Stimulated activated CD8-positive, alpha-beta memory T cell treated with anti-CD3 and anti-CD28 coated beads, Interleukin-7, amount 100 ng/mL, for 48 hours (primary cell): Measurements from ENCODE around the gene AGXT.
"Not testable (repeated sequence)": the region's sequence is repeated elsewhere in the genome, so short reads cannot be mapped to it uniquely, and the experiment has no call there.

Experiments used
- DNase-seq, 2 donors: peaks; one replicate each; pipeline ENCODE4 v3.0.0-alpha.2; 2020; ENCODE audit warnings: low read depth in 1 of 2; ENCODE audit errors: extremely low read depth in 1 of 2

Gene AGXT

GRCh38 chr2:240839152-240840143 is 29.2 kb upstream of the AGXT start:
- no peak for DNase-seq

DNA sequence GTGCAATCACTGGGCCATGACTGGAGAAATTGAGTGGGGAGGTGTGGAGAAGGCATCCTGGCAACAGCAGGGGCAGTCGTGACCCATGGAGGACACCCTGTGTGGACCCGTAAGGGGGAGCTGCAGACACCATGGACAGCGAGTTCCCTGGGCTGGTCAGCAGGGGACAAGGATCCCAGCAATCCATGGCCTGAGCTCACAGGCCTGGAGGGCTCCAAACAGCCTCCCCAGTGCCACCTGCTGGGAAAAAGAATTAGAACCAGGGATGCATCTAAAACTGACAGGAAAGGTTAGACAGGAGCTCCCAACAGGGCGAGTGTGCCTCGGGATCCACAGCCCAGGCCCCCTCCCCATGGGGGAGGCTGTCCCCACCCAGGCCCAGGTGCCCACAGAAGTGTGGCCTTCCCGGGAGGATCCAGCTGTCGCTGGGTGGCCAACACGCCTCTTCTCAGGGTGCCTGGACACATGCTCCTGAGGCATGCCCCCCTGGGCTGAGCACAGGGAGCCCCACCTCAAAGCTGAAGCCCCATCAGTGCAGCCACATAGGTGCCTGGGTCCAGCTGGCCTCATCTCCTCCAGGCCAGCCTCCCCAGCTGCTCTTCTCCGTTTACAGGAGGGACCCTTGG is 28.1 kb upstream of the AGXT start:
- DNase-seq: no peak

DNA sequence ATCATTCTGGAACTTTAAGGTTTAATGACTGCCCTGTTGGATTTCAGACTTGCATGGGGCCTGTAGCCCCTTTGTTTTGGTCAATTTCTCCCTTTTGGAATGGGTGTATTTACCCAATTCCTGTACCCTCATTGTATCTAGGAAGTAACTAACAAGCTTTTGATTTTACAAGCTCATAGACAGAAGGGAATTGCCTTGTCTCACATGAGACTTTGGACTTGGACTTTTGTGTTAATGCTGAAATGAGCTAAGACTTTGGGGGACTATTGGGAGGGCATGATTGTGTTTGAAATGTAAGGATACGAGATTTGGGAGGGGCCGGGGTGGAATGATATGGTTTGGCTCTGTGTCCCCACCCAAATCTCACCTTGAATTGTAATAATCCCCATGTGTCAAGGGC is 22.3 kb upstream of the AGXT start:
- not testable (repeated sequence) for DNase-seq

DNA sequence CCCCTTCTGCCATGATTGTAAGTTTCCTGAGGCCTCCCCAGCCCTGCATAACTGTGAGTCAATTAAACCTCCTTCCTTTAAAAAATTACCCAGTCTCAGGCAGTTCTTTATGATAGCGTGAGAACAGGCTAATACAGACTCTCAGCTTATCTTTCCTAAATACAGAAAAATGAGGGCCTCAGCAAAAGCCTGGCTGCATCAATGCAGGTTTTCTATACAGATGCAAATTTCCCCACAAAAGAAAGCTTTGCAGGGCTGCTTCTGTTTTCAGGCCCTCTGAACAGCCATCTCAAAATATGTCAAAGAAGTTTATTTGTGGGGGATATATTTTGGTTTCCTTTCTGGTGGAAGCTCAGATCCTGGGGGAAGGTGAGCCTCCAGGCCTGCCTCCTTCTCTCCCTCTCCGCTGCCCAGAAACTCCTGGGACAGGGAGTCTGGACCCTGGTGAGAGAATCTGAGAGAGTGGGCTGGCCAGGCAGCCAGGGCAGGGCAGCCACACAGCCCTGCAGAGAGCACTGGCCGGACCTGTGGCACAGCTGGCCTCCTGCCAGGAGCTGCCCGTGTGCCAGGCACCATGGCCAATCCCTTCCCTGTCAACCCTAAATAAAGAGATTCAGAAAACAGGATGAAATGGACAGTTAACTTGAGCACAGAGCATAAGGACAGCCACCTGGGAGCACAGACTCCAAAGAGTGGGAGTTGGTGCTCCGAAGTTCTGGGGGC is 21.6 kb upstream of the AGXT start:
- no peak for DNase-seq

DNA sequence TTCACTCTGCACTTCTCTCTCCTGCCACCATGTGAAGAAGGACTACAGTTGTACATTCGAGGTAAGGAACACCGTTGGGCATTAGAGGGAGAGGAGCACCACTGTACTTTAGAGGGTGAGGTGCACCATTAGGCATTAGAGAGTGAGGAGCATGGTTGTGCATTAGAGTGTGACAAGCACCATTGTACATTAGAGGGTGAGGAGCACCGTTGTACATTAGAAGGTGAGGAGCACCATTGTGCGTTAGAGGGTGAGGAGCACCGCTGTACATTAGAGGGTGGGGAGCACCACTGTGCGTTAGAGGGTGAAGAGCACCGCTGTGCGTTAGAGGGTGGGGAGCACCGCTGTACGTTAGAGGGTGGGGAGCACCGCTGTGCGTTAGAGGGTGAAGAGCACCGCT is 20.8 kb upstream of the AGXT start:
- DNase-seq: no peak

- no peak for DNase-seq
Measured at GRCh38 chr2:240848900-240849680, 19.5 kb upstream of the AGXT start.

GRCh38 chr2:240850026-240850425 is 18.6 kb upstream of the AGXT start:
- DNase-seq: no peak

GRCh38 chr2:240850756-240851077 is 17.9 kb upstream of the AGXT start:
- no peak for DNase-seq

DNA sequence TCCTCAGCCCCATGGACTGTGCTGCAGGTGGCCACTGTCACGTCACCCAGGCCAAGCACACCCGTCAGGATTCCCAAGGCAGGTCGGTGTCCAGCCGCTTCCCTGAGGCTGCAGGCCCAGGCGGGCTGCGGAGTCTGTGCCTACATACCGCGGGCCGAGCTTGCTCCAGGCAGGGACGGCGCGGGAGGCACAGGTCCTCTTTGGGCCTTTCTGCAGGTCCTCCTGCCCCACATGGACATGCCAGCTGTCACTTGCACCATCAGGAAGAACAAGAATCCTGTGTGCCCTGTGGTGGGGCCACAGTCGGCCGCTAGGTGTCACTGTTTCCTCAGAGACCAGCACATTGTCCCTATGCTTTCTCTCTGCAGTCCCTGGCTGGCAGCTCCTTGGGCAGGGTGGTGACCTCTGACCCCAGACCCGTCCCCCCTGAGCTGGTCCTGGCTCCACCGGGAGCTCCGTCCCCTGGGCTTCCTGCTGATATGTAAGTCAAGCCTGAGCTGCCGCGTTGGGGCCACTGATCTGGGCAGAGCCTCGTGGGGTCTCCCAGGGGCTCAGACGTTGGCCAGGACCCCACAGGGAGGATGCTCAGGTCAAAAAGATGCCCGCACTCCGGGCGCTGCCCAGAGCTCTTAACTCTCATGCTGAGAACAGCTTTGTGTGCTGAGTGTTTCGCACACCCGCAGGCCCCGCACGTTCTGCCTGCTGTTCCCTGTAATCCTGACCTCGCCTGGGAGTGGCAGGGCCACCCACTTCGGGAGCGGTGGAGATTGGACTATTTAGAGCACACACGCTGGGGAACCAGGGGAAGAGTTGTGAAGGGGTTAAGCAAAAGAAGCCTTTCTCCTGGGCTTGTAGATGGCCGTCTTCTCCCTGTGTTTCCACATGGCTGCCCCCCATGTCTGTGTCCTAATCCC is 17.3 kb upstream of the AGXT start:
- peak; percentile 53 to 54 for DNase-seq

DNA sequence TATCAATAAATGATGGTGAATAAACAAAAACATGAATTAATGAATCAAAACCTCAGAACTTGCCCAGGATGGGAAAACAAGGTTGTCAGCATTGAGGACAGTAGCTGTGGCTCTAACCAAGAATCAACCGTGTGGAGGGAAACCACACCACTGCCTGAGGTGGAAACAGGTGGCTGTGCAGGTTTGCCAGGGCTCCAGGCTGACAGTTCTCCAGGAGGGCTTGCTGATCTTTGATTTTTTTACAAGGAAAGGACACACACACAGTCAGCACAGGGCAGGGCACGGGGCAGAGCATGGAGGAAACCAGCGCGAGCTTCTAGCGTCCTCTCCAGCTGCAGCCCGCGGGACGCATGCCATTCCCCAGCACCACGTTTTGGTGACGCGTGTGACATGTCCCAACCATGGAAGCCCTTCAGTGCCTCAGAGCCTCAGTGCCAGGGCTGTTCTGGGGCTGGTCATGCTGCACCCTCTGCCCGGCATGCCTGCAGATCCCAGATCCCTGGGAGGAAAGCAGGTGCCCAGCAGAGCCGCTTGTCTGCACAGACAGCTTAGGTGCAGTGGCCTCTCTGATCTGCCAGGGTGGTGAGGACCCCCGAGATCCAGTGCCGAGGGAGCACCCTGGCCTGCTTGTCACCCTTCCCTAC is 15.8 kb upstream of the AGXT start:
- DNase-seq: no peak

DNA sequence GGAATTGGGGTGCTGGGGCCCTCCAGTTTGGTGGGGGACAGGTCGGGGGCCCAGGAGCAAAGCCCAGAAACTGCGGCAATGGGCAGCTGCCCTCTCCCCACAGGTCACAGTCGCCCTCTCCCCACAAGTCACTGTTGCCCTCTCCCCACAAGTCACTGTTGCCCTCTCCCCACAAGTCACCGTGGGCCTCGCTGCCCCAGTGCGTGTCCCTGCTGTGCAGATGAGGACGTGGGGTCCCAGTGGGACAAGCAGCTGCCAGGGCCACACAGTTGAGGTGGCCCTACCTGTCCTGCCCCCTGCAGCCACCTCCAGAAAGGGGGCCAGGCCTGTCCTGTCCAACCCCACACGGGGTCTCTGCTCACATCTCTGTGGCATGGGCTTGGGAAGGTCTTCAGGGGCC is 13.0 kb upstream of the AGXT start:
- no peak for DNase-seq

DNA sequence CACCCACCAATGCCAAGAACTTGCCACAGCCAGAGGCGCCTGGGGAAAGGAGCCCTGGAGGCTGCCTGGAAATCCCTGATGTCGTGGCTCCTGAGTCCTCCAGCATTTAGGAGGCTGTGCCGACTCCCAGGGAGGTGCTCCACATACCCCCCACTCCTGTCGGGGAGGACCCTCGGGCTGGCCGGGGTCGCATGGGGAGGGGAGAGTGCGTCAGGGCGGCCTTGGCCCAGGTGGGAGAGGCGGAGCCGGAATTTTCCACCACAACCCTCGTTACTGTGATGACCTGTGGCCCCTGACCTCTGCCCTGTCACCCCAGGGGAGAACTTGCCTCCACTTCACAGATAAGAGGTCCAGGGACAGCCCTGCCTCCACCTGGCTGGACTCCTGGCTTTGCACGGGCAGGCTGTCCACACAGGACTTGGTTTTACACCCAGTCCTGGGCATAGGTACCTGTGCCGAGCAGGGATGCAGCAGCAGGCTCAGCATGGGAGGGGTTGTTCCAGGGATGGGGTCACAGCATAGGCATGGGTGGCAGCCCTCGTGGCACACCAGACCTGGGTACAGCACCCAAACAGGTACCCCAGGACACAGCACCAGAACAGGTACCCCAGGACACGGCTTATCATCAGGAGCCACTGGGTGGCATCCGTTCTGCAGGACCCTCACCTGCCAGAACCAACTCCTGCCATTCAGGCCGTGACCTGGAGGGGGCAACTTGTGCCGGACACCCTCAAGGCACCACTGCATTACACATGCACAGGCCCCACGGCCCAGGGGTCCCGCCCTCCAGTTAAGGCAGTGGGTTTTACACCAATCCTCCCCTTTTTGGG is 12.3 kb upstream of the AGXT start:
- no peak for DNase-seq

GRCh38 chr2:240857039-240858008 is 11.3 kb upstream of the AGXT start:
- DNase-seq: no peak

DNA sequence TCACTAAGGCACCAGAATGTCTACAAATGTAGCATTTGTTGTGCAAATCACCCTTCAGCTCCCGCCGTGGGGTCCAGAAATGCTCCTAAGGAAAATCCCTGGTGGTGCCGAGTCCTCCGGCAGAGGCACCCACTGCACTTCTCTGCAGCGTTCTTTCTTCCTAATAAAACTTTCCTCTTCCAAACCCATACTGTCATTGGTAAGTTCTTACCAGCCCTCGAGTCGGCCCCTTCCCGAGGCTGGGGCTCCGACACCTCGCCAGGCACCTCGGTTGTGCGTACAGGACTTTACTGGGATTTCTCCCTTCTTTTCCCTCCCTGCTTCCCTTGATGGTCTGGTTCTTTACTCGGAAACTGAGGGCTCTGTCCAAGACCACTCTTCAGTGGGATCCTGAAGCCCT is 10.3 kb upstream of the AGXT start:
- no peak for DNase-seq

- no peak for DNase-seq
Measured at GRCh38 chr2:240858871-240859270, 9.8 kb upstream of the AGXT start.

DNA sequence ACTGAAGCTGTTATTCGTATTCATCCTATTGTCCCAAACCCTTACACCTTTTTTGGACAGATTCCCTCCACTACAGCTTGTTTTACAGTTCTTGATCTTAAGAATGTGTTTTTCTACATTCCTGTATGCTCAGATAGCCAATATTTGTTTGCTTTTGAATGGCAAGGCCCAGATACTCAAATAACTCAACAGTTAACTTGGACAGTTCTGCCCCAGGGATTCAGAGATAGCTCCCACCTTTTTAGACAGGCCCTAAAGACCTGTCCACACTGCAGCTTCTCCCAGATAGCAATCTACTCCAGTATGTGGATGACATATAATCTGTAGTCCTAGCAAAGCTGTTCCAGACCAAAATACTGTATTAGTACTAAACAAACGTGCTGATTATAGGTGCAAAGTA is 7.1 kb upstream of the AGXT start:
- DNase-seq: no peak

- DNase-seq: no peak
Measured at GRCh38 chr2:240864475-240864874, 4.1 kb upstream of the AGXT start.
